GM21717 (cell line): ENCODE measurements around the gene ELL.
"Not testable (repeated sequence)": the region's sequence is repeated elsewhere in the genome, so short reads cannot be mapped to it uniquely, and the experiment has no call there.

Source experiments
- ATAC-seq: cut with Tn5 transposase; IDR thresholded peaks from one replicate; pipeline ENCODE4 v1.9.1; 2021; ENCODE audit warnings: mild to moderate bottlenecking, moderate library complexity; ENCODE audit not compliant: unreplicated experiment

ELL gene

DNA sequence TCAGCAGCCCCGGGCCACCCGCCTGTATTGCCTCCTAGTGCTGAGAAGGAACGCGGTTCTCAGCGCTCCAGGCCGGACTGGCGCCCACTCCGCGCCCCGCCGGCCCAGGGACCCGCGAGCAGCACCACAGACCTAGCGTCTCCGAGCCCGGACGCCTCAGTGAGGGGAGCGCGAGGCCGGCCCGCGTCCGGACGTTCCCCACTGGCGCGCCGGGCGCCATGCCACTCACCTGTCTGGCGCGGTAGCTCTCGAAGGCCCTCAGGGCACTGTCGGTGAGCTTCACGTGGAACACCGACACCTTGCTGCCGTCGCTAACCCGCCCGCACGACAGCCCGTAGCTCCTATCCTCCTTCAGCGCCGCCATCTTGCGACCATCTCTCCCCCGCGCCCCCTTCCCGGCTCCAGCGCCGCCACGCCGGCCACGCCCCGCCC lies at the start of gene ELL:
TSS of gene ELL (minus strand) at position 379 of the 432 bp plus-strand sequence. CDS start at position 364, 15 bp downstream.
- ATAC-seq: peak; percentile 7

DNA sequence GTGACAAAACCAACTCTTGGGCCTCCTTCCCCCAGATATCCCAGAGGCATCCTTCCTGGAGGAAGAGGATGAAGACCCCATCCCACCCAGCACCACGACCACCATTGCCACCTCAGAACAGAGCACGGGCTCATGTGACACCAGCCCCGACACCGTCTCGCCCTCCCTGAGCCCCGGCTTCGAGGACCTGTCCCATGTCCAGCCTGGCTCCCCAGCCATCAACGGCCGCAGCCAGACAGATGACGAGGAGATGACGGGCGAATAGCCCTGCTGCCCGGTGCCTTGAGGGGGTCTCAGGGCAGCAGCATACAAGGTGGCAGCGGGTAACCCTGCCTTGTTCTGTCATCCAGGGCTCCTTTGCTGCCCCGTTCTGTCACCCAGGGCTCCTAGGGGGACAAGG lies 46.5 kb upstream of the ELL start:
- ATAC-seq: no peak

DNA sequence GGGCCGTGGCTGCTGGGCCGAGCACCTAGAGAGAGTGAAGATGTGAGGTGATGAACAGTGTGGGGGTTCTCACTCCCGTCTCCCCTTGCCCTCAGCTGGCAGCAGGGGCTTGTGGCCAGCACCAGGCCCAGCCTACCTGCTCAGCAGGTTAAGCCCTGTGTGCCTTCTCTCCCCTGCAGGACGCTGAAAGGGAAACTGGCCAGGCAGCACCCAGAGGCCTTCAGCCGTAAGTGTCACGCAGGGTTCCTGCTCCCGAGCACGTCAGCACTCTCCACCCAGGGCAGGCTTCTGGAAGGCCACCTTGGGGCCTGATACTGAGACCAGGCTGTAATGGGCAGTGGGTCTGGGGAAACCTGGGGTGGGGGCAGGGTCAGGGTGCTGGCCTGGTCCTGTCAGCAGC lies 45.1 kb upstream of the ELL start:
- no peak for ATAC-seq

DNA sequence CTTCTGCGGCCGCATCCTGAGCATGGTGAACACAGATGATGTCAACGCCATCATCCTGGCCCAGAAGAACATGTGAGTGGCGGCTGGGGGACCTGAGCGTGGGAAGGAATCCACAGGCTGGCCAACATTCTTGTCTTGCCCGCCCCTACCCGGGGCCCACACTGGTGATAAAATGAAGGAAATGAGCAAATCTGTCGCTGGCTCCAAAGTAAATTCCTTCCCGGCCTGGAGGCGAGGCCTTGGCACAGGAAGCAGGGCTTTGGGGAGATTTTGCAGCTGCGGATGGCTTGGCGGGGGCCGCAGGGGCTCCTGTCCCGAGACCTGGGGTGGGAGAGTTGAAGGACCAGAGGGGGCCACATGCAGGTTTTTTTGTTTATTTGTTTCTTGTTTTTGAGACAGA lies 40.2 kb upstream of the ELL start:
- no peak for ATAC-seq

DNA sequence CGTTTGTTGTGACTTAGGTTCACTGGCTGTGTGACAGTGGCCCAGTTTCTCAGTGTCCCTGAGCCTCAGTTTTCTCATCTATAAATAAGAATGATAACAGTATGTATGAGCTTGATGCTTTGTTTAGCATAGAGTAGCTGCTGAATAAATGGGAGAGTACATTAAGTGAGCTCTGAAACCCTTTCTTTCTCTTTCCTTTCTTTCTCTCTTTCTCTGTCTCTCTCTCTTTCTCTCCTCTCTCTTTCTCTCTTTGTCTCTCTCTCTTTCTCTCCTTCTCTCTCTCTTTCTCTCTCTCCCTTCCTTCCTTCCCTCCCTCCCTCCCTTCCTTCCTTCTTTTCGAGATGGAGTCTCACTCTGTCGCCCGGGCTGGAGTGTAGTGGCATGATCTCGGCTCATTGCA lies 37.8 kb upstream of the ELL start:
- no peak for ATAC-seq

DNA sequence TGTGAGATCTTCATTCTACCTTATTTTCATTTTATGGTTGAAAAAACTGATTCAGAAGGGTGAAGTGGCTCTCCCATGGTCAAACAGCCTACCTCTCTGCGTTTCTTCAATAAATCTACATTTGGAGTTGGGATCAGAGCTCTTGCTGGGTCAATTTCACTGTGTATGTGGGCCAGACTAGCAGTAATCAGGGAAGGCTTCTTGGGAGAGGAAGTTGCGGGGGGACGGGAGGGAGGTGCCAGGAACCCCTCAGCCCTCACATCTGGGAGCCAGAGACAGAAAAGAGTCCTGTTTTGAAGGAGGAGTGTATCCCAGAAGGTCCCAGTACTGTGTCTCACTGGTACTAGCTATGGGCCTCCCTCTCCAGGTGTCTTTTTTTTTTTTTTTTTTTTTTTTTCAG lies 36.7 kb upstream of the ELL start:
- no peak for ATAC-seq

DNA sequence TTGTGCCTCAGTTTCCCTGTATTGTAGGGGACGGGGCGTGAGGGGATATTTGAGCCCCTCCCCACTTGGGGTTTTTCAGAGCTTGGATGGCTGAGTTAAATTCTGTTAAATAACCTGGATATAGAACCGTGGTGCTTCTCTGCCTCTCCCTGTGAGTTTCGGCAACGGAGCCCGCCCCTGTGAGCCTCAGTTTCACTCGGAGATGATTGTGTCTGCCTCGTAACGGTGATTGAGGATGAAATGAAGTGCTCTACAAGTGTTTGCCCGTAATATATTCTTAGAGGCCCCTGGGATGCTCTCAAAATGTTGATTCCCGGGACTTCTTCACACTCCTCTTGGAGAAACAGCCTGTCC lies 36.3 kb upstream of the ELL start:
- ATAC-seq: peak; percentile 5

DNA sequence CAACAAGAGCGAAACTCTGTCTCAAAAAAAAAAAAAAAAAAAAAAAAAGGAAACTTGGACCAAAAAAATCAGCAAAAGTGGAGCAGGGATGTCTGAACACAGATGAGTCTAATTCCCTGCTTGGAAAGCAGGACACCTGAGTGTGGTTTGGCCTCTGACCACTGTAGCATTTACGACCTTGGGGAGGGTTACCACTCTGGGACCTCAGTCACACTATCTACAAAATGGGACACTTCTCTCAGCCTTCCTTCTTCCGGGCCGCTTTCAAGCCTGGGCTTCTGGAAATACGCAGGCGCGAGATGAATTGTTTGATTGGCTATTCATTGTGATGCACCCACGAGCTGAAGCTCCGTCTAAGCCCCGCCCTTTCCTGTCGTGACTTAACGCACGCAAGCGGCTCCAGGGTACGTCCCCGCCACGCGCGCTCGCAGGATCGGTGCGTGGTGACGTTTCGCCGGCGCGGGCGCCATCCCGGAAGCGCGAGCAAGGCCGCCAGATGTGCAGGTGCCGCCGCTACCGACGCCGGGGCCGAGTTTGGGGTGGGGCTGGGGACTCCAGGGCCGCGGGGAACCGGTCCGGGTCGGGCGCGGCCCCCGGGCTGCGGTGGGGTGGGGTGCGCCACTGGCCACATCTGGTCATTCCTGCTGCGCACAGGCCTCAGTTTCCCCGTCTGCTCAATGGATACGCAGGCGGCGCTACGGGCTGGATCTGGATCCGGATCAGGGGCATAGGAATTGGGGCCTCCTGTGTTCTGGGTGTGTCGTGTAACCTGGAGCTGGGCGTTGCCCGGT lies 35.7 kb upstream of the ELL start, which contains the start of gene KXD1:
TSS of gene KXD1 (plus strand) at position 460 of the 791 bp plus-strand sequence. CDS start 4,187 bp downstream, outside the sequence.
- ATAC-seq: peak; percentile 68

DNA sequence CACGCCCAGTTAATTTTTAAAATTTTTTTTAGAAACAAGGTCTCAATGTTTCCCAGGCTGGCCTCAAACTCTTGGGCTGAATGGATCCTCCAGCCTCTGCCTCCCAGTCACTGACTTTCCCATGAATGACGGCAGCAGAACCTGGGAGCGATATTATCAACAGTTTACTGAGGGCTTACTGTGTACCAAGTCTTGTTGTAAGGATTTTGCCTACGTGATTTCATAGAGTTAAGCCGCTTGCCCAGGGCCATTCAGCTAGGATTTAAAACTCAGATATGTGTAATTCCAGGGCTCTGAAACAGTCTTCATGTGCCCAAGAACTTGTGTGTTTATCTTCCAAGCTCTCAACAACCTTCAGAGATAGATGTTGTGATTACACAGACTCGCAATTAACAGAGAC lies 29.8 kb upstream of the ELL start:
- no peak for ATAC-seq

DNA sequence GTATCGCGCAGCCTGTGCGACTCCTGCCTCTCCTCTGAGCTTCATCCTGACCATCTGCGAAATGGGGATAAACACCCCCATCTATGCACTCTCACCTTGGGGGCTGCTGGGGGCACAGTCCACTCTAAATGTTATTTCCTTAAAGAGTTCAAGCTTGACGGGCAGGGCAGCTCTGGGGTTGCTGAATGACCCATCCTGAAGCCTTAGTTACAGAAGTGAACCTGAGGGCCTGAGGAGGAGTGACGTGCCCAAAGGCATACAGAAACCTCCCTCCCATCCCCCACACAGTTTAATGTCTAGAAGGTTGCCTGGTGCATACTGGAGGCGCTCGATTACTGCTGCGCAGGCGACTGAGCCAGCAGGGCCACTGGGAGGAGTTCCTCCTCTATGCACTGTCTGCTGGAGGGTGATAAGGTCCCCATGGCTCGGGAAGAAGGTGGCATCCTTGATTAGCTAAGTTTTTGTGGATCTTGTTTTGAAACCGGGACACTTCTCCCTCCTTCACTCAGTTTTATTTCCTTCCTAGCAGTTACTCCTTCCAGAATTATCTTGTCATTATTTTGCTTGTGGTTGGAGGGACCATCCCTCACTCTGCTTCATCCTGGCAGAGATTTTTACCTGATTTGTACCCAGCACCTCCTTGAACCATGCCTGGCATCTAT lies 22.1 kb upstream of the ELL start:
- ATAC-seq: peak; percentile 51

DNA sequence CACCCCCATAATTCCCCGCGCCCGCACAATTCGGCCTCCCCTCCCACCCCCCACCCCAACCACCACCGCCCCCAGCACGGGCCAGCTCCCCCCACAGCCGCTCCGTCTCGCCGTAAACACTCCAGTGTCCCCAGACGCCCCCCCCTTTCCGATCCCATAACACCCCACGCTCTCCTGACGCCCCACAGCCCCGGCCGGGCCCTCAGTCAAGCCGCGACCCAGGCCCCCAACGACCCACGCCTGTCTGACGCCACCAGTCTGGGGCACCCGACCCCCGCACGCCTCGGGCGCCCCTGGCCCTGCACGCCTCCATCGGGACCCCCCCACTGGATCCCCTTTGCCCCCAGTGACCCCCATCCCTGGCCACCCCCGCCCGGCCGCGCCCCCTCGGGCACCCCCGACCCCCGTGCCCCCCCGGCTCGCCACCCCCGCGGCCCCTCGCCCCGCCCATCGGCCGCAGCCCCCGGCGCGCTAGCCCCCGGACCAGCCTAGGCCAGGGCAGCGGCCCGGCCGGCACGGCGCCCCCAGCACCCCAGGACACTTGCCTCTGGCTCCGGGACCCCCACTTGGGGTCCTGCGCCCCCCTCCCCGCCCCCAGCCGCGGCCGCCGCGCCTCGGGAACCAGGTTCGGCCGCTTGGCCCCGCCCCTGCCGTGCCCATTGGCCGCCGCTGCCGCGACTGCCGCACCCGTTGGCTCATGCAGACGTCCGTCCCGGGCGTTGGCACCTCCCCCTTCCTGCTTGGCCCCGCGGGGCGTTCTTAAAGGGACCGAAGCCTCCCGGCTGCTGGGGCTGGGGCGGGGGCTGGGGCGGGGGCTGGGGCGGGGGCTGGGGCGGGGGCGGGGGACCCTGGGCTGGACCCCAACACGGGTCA lies 21.3 kb upstream of the ELL start, which contains the start of gene FKBP8:
TSS of gene FKBP8 (minus strand) at position 633 of the 873 bp plus-strand sequence. CDS start 1,603 bp downstream, outside the sequence.
- peak; percentile 85 for ATAC-seq

DNA sequence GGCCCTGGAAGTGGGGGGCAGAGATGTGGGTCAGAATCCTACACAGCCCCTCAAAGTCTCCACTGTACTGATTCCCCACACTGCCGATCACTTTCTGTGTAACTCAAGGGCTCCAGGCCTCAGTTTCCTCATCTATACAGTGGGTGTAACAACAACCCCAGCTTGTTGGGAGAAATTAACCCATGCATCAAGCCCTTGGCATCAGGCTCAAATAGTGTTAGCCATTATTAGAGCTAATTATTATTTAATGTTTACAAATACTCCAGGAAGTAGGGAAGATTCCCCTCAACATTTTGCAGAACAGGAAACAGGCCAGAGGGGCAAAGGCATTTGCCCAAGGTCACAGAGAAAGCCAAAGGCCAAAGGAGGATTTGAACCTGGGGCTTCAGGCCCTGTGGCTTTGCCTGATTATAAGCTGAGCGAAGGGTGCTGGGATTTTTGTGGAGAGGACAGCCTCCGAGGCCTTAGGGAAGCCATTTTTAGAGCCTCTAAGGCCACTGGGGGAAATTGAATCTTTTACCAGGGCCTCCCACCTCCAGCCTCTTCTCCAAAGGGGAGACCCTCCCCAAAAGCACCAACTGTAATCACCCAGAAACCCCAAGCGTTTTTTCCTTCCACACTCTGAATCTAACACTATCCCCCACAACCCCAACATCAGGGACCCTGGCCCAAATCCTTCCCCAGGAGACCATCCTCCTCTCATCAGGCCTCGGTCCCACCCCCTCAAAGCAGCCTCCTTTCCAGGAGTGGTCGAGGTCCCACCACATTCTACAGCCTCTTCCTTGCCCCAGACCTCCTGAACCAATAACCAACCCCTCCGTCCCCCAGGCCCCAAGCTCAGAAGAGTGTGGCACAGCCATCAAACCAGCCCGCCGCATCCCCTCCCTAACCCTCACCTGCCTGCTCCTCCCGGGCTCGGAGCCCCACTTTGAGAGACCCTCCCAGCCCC lies 20.4 kb upstream of the ELL start:
- ATAC-seq: no peak

DNA sequence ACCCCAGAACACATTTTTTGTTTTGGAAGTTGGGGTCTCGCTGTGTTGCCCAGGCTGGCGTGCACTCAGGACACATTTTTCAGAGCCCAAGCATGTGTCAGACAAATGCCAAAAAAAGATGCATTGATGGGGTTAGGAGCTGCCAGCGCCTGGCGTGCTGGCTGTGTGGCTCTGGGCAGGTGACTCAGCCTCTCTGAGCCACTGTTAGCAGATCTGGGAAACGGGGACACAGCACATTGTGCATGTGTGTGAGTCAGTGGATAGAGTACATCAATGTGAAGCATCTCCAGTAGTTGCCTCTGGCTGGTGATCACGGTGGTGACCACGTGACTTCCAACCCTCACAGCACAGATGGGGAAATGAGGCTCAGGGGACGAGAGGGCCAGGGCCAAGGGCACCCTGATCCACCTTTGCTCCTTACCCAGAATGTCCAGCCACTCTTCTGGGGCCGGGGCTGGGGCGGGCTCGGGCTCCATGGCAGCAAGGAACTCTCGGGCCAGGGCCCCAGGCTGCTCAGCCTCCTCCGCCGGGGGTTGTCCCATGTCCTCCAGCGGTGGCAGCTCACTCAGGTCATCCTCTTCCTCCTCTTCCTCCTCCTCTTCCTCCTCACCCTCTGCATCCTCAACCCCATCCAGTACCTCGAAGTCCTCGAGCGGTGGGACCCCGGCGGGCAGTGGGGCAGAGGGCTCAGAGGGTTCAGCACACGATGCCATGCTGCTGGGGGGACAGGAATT lies 19.6 kb upstream of the ELL start:
- no peak for ATAC-seq

DNA sequence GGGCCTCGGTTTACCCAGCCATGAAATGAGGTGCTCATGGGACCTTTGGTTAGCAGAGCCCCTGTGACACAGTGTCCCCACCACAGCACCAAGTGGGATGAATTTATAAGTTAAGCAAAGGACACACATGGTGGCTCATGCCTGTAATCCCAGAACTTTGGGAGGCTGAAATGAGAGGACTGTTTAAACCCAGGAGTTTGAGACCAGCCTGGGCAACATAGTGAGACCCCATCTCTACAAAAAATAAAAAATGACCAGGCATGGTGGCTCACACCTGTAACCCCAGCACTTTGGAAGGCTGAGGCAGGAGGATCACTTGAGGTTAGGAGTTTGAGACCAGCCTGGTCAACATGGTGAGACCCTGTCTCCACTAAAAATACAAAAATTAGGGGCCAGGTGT lies 18.3 kb upstream of the ELL start:
- not testable (repeated sequence) for ATAC-seq

DNA sequence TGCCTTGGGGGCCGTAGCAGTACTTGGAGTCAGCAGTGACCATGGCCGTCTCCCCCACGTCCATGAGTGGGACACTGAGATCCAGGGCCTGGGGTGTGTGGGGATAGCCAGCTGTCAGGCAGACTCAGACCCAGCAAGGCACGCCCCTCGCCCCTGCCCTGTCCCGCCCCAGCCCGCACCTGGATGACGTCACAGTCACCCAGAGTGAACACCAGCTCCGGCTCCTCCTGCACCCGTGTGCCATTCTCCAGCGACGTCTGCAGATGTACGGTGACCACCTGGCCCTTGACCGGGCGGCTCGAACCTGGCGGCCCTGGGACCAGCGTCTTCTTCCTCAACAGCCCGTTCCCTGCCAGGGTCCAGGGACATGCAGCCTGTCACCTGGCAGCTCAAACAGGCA lies 17.5 kb upstream of the ELL start:
- ATAC-seq: no peak

DNA sequence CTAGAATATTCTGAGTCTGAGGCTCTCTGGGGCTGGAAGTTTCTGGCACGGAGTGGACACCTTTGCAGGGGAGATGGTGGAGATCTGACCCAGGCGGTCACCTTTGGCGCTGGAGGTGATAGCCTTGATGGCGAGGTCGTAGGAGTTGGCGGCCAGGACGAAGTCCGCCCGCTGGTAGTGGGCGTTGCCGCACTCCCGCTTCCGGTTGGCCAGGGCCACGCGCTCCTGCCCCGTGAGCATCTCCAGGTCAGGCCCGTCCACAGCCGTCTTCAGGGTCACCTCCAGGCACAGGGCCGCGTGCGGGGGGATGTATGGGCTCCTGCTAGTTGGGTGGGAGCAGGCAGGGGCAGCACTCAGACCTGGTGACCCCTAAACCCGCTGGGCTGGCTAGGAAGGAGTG lies 16.2 kb upstream of the ELL start:
- no peak for ATAC-seq

DNA sequence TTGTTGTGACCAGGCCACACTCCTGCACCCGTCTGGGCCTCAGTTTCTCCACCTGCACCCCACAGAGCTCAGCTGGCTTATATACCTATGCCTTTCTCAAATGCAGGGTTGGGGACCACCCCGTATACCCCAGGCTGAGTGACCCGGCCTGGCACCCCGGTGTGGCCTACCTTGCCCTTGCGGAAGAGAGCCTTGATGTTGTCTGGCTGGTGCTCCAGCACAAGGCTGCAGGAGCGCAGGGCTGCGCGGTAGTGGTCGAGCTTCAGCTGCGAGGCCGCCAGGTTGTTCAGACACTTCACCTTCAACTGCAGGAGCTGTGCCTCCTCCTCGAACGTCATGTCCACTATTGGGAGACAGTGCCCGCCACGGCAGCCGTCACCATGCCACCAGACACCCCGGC lies 15.6 kb upstream of the ELL start:
- ATAC-seq: no peak

DNA sequence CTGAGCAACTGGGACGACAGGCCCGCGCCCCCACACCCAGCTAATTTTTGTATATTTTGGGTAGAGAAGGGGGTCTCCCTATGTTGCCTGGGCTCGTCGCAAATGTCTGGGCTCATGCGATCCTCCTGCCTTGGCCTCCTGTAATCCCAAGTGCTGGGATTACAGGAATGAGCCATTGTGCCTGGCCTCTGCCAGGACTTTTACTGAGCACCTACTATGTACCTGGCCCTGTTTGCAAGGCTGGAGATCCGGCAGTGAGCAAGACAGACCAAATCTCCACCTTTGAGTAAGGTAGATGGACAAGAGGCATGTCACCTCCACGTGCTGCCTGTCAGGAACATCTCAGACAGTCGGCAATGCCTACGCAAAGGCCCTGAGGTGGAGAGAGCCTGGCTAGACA lies 14.6 kb upstream of the ELL start:
- ATAC-seq: no peak

DNA sequence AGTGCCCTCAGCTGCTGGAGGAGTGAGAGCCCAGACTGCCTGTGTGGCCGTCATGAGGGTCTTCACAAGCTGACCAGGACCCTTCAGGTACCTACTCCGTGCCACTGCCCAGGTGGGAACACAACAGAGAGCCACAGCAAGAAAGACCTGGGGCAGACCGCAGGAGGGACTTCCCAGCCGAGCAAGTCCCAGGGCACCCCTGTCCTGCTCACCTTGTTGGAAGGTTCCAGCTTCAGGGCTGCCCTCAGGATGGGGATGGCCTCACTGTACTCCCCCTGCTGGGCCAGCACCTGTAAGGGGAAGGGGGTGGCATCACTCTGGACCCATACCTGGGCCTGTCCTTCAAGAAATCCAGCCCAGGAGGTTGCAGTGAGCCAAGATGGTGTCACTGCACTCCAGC lies 11.2 kb upstream of the ELL start:
- no peak for ATAC-seq
